GM21526 (cell line): Measurements from ENCODE around the gene GRK2.
"Not testable (repeated sequence)": the region's sequence is repeated elsewhere in the genome, so short reads cannot be mapped to it uniquely, and the experiment has no call there.

Experiments used
- ATAC-seq: cut with Tn5 transposase; IDR thresholded peaks from one replicate; pipeline ENCODE4 v1.9.1; 2021; ENCODE audit warnings: moderate library complexity; ENCODE audit not compliant: unreplicated experiment, low FRiP score

The GRK2 gene

DNA sequence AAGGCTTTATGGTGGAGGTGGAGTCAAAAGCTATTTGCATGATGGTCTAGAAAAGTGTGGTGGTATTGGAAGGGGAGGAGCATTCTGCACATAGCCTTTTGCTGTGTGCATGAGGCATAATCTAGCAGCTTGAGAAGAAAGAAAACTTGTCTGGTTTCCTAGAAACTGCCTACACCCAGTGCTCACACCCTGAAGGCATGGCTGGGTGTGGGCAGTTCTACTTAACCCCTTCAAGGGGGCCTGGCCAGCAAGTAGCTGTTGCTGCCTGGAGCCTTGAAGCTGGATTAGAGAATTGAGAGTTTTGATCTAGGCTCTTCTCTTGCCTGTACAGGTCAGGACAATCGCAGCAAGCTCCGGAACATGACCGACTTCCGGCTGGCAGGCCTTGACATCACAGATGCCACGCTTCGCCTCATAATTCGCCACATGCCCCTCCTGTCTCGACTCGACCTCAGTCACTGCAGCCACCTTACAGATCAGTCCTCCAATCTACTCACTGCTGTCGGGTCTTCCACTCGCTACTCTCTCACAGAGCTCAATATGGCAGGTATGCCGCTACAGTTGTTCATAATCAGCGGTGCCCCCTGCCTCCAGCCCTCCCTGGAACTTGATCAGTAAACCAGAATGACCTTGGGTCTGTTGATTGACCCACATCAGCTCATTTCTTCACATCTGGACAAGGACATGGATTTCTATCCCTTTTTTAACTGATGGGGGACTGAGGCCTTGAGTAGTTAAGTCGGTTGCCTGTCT, 12.2 kb upstream of the GRK2 start:
- no peak for ATAC-seq

DNA sequence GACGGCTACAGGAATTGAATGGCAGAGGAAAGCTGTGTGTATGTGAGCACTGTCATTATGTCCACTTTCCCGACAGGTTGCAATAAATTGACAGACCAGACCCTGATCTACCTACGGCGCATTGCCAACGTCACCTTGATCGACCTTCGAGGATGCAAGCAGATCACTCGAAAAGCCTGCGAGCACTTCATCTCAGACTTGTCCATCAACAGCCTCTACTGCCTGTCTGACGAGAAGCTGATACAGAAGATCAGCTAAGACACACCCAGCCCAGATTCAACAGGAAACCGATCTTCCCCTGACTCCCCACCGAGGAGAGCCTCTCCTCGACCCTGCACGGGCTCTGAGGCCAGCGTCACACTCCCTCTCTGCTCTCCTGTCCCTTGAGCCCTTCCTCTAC, 11.5 kb upstream of the GRK2 start:
- no peak for ATAC-seq

DNA sequence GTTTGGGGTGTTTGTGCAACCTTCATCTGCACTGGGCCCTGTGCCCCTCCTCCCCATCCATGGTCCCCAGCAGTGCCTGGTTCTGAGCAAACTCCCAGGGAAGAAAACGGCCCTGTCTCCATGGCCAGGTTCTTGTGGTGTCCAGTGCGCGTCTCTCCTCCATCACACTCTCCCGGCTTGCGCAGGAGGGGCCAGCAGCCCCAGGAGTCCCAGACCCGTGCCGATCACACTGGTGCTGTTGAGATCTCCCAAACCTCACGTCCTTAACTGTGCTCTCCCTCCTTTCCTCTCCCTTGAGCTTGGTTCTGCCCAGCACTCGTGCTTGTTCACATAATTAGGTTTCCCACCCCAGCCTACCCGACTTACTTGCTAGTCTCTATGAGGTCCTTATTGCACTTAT, 10.9 kb upstream of the GRK2 start:
- no peak for ATAC-seq

DNA sequence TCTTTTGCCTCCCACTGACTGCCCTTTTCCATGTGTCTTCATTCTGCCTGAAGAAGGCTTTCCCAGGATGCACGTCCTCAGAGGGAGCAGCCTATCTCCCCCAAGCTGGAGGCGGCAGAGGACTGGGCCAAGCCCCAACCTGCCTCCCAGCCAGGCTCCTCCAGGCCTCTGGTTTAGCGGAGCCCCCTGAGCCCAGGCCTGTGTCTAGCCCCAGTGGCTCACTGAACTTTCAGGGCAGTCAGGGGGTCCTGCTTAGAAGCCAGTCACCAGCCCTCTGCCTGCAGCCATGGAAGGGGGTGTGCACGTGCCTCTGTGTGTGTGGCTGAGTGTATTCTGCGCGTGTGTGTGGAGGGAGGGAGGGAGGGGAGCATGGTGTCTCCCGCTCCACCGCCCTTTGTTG, 10.4 kb upstream of the GRK2 start:
- no peak for ATAC-seq

DNA sequence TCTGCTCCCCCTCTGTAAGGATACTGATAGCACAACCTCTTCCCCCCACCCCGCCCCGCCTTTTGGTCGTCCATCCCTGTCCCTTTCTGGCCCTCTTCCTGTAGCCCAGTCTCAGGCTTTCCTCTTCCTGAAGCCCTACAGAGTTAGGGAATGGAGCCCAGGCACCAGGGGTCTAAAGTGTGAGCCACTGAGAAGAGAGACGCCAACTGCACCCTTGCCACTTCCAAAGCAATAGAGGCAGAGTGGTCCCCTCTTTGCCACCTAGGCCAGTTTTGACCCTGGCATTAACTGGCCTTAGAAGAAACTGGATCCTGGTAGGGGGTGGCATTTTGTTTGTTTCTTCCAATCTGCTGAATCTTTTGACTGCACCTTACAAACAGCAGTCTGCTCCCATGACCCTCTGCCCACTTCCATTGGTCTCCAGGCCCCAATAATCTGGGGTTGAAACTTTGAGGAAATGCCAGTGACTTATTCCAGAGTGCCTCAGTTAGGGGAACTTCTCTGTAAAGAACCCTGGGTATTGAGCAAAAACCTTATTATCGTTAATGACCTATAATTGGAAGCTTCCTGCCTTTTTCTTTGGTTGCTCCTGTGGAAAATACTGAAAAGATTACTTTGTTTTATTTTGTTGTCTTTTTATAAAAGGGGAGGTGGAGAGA, 9.7 kb upstream of the GRK2 start:
- ATAC-seq = no peak

DNA sequence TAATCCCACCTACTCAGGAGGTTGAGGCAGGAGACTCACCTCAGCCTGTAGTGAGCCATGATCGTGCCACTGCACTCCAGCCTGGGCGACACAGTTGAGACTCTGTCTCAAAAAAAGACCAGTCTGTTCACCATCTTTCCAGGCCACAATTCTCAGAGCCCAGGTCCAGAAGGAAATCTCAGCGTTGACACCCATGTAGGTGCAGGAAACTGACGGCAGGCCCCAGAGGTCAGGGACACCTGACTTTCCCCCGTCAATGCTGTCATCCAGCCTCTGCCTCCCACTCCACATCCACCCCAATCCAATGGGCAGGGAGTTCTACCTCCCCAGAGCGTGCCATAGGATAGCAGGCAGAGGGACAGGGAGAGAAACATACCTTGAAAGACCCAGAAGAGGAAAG, 5.9 kb upstream of the GRK2 start:
- no peak for ATAC-seq

DNA sequence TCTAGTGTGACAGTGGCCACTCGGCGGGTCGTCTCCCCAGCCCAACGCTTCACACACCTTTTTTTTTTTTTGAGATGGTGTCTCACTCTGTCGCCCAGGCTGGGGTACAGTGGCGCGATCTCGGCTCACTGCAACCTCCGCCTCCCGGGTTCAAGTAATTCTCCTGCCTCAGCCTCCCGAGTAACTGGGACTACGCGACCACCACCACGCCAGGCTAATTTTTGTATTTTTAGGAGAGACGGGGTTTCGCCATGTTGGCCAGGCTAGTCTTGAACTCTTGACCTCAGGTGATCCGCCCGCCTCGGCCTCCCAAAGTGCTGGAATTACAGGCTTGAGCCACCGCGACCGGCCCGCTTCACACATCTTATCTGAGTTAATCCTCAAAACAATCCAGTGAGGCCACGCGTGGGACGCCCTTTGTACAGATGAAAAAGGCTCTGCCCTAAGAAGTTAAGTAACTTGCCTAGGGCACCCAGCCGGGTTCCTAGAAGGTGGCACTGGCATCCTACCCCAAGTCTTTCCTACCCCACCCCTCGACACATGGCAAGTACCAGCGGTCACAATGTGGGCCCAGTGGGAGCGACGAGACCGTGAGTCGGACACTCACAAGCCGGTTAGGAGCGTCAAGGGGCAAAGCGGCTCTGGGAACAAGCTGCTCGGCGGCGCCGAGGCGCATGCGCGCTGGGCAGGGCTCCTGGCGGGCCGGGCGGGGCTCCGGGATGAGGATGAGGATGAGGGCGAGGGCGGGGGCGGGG, 5.2 kb upstream of the GRK2 start:
- not testable (repeated sequence) for ATAC-seq

DNA sequence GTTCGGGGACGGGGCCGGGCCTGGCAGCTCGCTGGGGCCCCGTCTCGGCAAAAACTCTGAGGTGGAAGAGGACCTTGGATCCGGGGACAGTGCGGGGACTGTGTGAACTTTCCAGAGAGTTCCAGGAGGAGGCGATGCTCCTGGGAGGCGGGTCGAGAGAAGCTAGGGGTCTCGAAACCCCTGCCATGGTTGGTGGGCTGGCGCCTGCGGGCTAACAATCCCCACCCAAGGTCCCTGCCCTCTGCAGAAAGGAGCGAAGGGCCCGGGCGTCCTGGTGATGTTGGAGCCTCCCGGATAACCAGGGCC, 4.7 kb upstream of the GRK2 start:
- no peak for ATAC-seq

DNA sequence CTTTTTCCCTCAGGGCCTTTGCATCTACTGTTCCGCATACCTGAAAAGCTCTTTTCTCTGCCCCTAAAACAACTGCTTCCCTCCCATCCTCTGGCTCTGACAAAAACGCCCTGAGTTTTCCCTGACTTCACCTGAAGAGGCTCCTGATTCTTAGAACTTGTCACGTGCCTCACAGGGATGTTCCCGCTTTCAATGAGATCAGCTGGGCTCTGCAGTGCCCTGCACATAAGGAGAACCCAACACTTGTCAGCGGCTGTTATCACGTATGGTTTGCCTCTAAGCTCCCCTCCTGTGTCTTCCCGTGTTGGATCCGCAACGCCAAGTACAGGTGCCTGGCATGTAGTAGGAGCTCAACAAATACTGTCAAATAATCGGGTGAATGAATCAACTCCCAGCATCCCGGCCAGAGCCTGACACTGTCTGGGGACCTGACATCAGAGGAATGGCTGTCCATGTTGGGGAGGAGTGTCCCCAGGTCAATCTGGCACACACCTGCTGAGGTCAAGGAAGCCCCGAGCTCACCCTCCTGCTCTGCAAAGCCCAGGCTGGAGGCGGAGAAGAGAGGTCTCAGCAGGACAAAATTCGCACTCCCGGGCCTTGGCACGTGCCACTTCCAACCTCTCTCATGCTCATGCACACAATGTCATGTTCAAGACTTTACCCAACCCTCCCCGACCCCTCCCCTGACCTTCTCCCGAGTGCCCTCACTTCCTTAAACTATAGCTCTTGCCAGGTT, 4.2 kb upstream of the GRK2 start:
- no peak for ATAC-seq

DNA sequence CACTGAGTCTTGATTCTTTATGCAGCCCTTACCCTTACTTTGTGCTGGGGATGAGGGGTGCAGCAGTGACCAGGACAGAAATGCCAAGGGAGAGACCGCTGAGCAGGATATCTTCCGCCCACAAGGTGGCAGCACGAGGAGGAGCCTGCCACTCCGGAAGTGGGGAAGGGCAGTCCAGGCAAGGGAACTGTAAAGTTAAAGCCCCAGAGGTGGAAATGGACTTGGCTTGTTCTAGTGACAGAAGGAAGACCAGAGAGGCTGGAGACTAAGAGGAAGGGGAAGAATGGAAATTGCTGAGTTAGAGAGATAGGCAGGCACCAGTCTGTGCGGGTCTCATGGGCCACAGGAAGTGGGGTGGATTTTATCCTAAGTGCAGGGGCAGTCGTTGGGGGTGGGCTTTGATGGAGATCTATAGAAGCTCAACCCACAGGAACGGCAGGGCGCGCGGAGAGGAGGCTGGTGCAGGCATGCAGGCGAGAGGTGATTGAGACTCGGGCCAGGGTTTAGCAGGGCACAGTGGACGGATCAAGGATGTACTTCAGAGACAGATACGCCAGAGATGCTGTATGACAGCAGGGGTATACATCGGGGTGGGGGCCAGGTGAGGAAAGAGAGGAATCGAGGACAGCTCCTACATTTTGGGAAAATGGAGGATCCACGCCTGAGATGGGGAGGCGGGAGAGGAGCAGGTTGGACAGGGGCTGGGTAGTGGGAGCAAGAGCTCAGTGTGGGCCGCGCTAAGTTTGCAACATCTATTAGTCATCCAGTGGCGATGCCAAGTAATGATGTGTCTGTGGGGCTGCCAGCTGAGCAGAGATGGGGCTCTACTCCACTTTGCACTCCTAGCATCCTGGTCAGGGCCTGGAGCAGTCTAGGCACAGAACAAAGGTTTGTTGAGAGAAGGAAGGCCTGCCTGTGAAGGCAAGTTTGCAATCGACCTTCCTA, 3.3 kb upstream of the GRK2 start:
- no peak for ATAC-seq

DNA sequence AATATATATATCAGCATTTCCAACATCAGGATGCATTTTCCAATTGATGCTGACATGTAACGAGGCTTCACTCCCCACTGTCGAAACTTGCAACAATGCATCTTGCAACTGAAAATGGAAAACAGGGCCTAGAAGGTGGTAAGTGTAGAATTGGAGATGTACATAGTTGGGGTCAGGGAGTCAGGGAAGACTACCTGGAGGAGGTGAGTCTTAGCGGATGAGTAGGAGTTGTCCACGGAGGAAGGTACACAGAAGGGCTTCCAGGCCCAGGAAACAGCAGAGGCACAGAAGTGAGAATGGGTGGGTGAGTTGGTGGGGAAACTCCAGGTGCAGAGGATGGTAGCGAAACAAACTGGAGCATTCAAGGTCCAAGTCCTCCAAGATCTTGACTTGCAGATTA, 2.0 kb upstream of the GRK2 start:
- ATAC-seq = no peak

DNA sequence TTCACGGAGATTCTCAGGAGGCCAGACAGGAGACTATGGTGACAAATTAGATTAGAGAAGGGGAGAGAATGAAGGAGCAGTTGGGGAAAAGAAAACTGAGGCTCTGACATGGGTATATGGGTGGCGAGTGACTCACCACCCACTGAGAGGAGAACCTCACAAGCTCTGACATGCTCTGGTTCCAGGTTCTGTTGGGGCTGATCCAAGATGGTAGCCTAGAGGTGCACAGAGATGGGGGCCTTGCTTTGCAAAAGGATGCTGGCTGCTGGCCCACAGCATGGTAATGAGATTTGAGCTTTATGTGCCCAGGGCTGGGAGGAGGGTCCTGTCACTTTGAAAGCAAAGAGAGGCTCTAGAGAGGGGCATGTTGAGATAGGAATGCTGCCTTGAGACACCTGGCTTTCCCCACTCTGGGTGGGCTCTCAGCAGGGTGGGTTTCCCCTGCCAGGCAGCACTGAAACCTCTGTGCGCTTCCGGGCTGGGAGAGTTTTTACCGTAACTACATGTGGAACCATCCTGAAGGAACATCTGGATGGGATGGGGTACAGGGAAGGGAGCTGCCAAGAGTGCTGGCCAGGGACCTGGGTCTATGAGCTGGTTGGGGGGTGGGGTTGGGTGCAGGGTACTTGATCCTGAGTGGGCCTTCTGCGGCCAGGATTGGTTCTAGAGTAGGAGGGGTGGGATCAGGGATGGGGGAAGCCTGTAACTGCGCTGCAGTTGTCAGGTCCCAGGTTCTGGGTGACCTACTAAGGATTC, 1.2 kb upstream of the GRK2 start:
- ATAC-seq = no peak

DNA sequence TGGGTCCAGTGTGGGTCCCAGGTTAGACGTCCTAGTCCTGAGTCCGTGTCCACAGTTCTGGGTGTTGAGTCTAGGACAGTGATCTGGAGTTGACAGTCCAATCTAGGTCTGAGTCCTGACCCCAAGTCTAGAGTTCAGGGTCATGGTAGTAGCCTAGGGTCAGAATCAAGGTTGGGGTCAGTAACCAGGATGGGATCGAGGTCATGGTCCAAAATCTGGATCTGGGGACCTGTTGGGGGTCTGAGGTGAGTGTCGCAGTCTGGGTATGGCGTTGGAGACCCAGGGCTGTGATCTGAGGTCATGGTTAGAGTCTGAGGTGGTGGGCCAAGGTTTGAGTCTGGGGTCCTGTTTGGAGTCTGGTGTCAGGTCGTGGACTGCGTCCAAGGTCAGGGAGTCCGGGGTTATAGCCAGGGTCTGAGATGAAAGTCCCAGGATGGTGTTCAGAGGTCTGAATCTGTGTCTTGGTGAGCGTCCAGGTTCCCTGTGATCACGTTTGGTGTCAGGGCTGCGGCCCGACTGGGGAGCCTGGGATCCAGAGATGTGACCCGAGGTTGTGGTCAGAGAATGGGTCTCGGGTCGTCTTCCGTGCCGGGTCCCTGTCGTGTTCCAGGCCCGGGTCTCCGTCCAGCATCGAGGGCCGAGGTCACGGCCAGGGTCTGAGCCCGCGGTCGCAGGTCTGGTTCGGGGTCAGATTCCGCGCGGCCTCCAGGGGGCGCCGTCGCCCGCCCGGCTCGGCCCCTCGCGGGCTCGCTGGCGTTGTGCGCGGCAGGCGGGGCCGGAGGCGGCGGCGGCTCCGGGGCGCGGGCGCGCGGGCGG, 432 bp upstream of the GRK2 start:
- ATAC-seq = no peak

DNA sequence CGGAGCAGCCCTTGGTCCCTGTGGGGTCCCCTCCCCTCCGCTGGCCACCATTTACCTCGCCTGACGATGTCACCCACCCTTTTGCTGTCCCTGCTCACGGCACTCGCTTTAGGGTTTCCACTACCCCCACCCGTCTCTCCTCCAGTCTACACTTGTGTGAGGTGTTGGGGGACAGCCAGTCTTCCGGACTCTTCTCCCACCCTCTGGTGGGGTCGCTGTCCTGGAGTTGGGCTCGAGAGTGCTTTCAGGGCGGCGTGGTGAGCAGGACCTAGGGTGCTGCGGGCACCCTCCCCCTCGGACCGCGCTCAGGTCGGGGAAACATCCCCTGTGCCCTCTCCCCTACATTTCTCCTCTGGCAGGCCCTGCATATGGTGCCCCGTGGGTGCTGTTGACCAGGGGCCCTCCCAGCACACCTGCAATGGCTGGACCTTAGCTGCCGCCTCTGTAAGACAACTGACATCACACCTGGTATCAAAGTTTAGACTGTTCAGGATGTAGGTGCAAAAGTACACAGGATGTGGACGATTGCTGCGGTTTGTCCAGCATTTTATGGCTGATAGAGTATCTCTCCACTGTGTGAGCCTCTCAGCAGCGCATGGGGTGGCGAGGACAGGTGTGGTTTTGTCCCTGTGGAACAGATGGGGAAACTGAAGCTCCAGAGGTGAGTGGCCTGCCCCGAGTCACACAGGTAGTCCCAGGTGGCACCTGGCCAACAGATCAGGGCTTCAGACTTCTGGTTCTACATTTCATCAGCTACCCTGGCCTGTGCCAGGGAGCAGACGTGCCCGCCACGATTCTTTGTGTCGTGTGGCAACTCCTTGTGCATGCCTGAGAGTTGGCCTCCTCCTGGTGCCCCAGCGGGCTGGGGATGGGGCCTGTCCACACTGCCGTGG, 1.2 kb downstream of the GRK2 start:
- ATAC-seq = peak; percentile 1

DNA sequence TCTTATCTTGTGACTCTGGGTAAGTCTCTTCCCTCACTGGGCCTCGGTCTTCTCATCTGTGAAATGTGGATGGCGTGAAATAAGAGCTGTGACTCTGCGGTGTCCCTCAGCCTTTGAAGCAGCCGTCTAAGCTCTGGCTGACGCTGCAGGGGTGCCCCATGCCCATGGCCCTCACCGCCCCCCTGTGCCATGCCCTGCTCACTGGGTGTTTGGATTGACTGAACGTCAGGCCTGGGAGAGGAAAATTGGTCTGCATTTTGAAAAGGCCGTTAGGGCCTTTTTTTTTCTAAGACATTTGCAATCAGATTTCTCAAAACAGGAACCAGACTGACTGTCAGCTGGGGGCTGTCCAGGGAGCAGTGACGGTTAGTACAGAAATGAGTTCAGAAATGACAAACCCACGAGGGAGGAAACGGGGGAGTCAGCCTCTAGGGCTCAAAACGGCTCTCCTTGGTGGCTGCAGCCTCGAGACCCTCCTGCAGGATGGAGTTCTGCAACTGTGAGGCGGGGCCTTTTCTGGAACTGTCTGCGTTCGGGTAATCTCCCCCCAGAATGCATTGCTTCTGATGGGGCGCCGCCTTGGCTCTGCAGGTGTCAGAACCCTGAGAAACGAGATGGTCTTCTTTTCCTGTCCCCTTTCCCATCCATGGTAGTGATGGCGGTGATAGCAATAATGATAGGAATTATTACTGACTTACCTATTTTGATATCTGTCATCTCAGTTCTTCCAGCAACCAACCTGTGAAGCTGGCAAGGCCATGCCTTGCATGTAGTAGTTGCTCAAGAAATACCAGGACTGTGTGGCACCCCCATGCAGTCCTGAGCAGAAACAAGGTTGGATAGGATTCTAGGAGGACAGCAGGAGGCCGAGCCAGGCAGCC, 2.0 kb downstream of the GRK2 start:
- peak; percentile 34 for ATAC-seq

DNA sequence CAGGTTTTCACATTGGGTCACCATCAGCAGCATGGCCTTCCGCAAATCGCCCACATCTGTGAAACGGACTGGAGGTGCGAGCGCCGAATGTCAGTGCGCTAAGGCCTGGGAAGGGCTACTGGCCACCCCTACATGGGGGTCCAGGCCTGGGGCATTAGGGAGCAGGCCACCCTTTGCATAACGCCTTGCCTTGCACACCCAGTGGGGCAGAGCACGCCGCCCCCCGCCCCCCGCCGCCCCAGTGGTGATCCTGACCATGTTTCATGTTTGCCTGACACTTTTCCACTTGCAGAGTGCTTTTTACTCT, 2.6 kb downstream of the GRK2 start:
- ATAC-seq = no peak
